NCI-H510A treated with DMSO at 0.1 percent for 48 hours (cell line): ENCODE results near the gene PARVB.
A peak's percentile ranks its signal among the peaks of the same experiment; 100 is the strongest.

Experiments used
- DNase-seq: peaks from one replicate; lab custom pipeline; 2025; lab: John Stamatoyannopoulos, UW

PARVB gene

GRCh38 chr22:44089717-44090570 lies 65.8 kb downstream of the PARVB start:
- no peak for DNase-seq

GRCh38 chr22:44090571-44090905 lies 66.4 kb downstream of the PARVB start:
- no peak for DNase-seq

- peak; percentile 29 for DNase-seq
Measured at GRCh38 chr22:44091021-44091721, 67.1 kb downstream of the PARVB start.

DNA sequence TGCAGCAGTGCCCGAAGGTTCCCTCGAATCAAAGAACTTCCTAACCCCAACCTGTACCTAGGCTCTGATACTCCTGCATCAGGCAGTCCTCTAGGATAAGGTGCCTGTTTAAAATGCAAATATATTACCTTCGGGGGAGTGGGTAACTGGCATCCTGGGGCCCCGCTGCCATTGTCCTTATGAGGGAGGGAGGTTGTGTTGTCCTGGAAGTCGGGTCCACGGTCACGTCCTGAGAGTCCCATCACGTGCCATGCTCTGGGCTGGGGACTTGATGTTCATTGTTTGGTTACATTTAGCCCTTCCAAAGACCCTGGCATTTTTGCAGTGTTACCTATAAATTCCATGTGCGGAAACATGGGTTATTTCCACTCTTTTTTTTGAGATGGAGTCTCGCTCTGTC lies 67.6 kb downstream of the PARVB start:
- DNase-seq, result no peak

DNA sequence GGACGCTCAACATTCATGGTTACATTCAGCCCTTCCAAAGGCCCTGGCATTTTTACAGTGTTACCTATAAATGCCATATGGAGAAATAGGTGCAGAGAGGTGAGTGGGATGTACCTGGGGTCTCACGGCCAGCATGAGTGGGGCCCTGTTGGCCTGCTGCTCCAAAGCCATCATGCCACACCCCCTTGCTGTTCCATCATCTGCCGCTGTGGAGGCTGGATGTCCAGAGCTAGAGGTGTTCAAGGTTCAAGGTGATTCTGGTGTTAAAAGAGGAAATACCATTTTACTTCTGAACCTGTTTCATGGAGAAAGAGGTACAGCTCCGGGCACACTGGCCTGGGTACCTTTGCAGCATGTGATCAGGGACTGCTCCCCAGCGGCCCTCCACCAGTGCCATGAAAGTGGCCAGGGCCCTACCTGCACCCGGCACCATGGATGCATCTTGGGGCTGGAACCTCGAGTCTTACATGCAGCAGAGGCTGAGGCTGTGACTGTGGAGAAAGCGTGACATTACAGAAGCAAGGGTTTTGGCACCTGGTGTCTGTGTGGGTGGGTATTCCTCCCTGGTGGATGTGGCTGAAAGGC lies 68.6 kb downstream of the PARVB start:
- no peak for DNase-seq

GRCh38 chr22:44093791-44094190 lies 69.7 kb downstream of the PARVB start:
- no peak for DNase-seq

- no peak for DNase-seq
Measured at GRCh38 chr22:44094751-44095302, 70.7 kb downstream of the PARVB start.

DNA sequence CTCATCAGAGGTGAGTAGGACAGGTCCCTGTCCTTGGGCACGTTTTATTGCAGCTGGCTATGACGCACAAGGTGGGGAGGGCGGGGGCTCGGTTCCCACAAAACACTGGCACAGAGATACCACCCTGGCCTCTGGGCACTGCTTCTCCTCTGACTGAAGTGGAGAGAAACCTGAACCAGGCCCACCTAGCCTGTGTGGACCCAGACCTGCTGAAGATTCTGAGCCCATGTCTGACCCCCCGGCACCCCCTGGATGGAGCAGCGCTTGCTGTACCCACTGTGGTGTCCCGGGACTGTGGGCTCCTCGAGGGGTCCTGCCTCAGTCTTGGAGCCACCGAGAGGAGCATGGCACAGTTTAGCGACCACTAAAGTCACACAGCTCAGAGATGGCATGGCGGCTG lies 72.6 kb downstream of the PARVB start:
- no peak for DNase-seq

GRCh38 chr22:44097263-44098020 lies 73.3 kb downstream of the PARVB start:
- no peak for DNase-seq

GRCh38 chr22:44098021-44098739 lies 74.1 kb downstream of the PARVB start:
- peak; percentile 2 for DNase-seq

GRCh38 chr22:44098966-44099530 lies 74.9 kb downstream of the PARVB start:
- no peak for DNase-seq

GRCh38 chr22:44099696-44100095 lies 75.6 kb downstream of the PARVB start:
- no peak for DNase-seq

GRCh38 chr22:44100411-44100810 lies 76.3 kb downstream of the PARVB start:
- DNase-seq, result no peak

DNA sequence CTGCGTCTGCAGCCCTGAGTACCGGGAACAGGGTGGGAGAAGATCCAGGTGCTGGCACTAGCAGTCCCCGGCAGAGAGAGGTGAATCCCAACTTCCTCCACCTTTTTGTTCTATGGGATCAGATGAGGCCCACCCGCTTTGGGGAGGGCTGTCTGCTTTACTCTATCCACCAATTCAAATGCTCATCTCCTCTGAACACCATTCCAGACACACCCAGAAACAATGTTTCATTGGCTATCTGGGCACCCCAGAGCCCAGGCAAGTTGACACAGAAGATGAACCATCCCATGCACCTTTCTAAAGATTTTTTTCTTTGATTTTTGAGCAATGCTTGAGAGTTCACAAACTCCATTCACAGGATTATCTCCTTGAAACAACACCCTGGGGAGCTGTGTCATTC lies 78.0 kb downstream of the PARVB start:
- DNase-seq, result no peak

GRCh38 chr22:44102856-44103255 lies 78.8 kb downstream of the PARVB start:
- DNase-seq, result no peak

DNA sequence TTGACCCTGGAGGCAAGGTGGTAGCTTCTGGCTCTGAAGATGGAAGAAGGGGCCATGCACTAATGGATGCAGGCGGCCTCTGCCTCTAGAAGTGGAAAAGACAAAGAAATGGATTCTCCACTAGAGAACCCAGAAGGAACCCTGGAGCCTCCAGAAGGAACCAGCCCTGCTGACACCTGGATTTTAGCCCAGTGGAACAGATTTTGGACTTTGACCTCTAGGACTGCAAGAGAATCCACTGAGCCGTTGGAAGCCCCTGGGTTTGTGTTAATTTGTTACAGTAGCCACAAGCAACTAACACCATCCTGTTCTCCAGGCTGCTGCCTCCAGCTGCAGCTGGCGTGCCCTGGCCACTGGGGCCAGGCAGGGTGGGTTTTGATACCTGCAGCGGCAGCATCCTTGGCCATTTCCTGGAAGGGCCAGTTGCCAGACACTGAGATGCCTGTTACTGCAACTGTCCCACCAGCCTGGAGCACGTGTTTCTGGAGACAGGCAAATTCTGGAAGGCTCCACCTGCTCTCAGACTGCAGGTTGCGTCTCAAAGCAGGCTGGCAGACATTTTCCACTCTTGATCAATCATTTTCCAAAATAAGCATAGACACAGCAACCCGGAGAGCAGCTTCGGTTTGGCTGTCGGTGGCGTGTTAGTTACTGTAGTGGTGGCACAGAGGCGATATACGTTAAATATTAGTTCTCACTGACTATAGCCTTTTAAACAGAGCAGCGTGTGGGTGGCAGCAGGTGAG lies 79.8 kb downstream of the PARVB start:
- no peak for DNase-seq

DNA sequence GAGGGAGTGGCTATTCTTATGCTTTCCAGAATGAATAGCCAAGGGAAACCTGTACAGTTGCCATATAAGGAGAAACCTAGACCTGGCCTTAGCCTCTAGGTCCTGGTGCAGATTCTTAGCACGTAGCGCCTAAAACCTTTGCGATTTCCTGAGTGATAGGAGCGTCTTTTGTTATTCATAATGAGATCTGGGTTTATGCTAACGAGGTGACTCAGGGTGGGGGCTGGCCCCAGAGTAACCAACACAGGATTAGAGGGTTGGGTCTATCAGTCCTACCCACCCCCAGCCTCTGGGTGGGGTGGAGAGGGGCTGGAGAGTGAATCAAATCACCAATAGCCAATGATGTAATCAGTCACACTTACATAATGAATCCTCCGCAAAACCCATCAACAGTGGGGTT lies 83.2 kb downstream of the PARVB start:
- DNase-seq, result no peak

DNA sequence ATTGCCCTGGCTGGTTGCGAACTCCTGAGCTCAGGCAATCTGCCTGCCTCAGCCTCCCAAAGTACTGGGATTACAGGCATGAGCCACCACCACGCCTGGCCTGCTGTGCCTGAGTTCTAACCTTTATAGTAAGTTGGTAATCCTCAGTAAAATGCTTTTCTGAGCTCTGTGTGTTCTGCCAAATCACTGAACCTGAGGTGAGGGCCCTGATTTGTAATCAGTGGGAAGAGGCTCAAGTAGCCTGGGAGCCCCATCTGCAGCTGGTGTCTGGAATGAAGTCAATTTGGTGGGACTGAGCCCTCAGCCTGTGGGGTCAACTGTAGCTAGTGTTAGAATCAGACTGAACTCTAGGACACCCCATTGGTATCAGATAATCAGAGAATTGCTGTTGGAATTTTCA lies 84.0 kb downstream of the PARVB start:
- DNase-seq, result no peak

DNA sequence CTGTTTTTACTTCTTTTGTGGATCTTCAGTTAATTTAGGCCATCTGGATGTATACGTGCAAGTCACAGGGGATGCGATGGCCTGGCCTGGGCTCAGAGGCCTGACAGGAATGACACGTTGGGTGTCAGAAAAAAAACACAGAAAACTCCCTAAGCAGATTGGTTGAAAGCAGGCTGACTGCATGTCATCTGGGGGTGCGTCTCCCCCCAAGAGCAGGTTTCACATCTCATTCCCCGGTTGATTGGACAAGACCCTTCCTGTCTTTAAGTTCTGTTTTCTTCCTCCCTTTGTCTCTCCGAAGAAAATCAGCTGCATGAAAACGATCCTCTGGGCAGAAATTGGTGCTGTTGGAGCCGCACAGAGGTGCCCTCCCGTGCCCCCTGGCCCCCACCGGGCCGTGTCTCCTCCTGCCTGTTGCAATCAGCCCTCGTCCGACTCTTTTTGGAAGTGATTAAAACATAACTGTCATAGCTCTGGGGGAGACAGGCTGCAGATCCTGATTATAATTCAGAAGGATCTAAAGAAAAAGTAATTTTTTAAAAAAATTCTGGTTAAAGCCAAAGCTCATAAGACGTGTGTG lies 84.8 kb downstream of the PARVB start:
- no peak for DNase-seq

- DNase-seq, result no peak
Measured at GRCh38 chr22:44109416-44109815, 85.3 kb downstream of the PARVB start.
